Fibroblast of lung (primary cell): ENCODE measurements around the gene EEFSEC. TPM values are rescaled to one million over a fixed set of nuclear protein-coding genes. Genes with fewer than 3 reads are reported as not detected.

ENCODE experiments used
- DNase-seq, 2 donors: peaks; one replicate each; pipeline versions ENCODE4 v3.0.0 to v3.0.0-alpha.2; 2010; ENCODE audit warnings: low read depth in 2 of 2
- H2AFZ ChIP-seq: 2 replicates; pipeline ENCODE4 v1.5.1; 2012; ENCODE audit warnings: low read length, control low read depth, inconsistent platforms
- H3K27ac ChIP-seq: 2 replicates; pipeline ENCODE4 v1.5.1; 2011; ENCODE audit warnings: low read length, control low read depth; ENCODE audit not compliant: insufficient read depth
- H3K27me3 ChIP-seq: 2 replicates; pipeline ENCODE4 v1.5.1; 2011; ENCODE audit warnings: mild to moderate bottlenecking, low read length; ENCODE audit not compliant: control insufficient read depth, insufficient read depth
- H3K36me3 ChIP-seq: 2 replicates; pipeline ENCODE4 v1.5.1; 2011; ENCODE audit warnings: low read length; ENCODE audit not compliant: control insufficient read depth, insufficient read depth
- H3K4me1 ChIP-seq: 2 replicates; pipeline ENCODE4 v1.5.1; 2011; ENCODE audit warnings: low read length; ENCODE audit not compliant: control insufficient read depth, insufficient read depth; ENCODE audit errors: extremely low read depth
- H3K4me2 ChIP-seq: 2 replicates; pipeline ENCODE4 v1.5.1; 2011; ENCODE audit warnings: low read length, control low read depth; ENCODE audit not compliant: insufficient read depth; ENCODE audit errors: extremely low read depth
- H3K4me3 ChIP-seq, 4 experiments: fragments of 200-600 bp in 1 of 4; sonication (generic) in 1 of 4; replicated peaks in 1 of 4; 2 replicates each; pipeline ENCODE4 v1.5.1; 2011 to 2016; ENCODE audit warnings: low read length in 4 of 4, low read depth in 3 of 4, mild to moderate bottlenecking in 3 of 4, control low read depth in 2 of 4, inconsistent platforms in 1 of 4, mixed read lengths in 1 of 4; ENCODE audit not compliant: insufficient read depth in 1 of 4; ENCODE audit errors: control extremely low read depth in 1 of 4
- H3K79me2 ChIP-seq: 2 replicates; pipeline ENCODE4 v1.5.1; 2012; ENCODE audit warnings: mild to moderate bottlenecking, low read length, inconsistent platforms; ENCODE audit not compliant: control insufficient read depth, insufficient read depth
- H3K9ac ChIP-seq: 2 replicates; pipeline ENCODE4 v1.5.1; 2011; ENCODE audit warnings: mild to moderate bottlenecking, low read length, control low read depth; ENCODE audit not compliant: insufficient read depth
- H3K9me3 ChIP-seq: 2 replicates; pipeline ENCODE4 v1.5.1; 2012; ENCODE audit warnings: low read depth, low read length; ENCODE audit not compliant: control insufficient read depth, insufficient read depth
- H4K20me1 ChIP-seq: 2 replicates; pipeline ENCODE4 v1.5.1; 2011; ENCODE audit warnings: low read length; ENCODE audit not compliant: control insufficient read depth, insufficient read depth; ENCODE audit errors: extremely low read depth
- EZH2 ChIP-seq: IDR thresholded peaks from 2 replicates; pipeline ENCODE4 v1.5.1; 2012; ENCODE audit warnings: low read length, control low read depth, mild to moderate bottlenecking; ENCODE audit errors: missing control alignments
- polyA plus RNA-seq, 2 donors: library from polyadenylated mRNA; depleted of rRNA in 1 of 2; stranded (reverse) in 1 of 2; unstranded in 1 of 2; fragments of >200 nt; gene quantifications; 2 replicates each; pipeline ENCODE4 v1.2.1, GENCODE V29; 2011 to 2012; ENCODE audit warnings: missing spikeins in 1 of 2
- total RNA-seq: library from RNA; depleted of rRNA; stranded (reverse); fragments of >200 nt; gene quantifications from 2 replicates; pipeline ENCODE4 v1.2.1, GENCODE V29; 2014
- TF ChIP-seq, protein P1 (sequence below), 2 donors: IDR thresholded peaks in 1 of 2; conservative IDR thresholded peaks in 1 of 2; 1 replicate in 1 of 2; 2 replicates in 1 of 2; pipeline ENCODE4 v1.5.1; 2011 to 2012; ENCODE audit warnings: low read length in 2 of 2, control low read depth in 1 of 2, inconsistent platforms in 1 of 2, low read depth in 1 of 2, mild to moderate bottlenecking in 1 of 2

The EEFSEC gene
- total and polyA plus RNA-seq, 2 donors (not counting 1 experiment from before 2014, with no cell fraction given): 2.6 to 5.0 TPM

DNA sequence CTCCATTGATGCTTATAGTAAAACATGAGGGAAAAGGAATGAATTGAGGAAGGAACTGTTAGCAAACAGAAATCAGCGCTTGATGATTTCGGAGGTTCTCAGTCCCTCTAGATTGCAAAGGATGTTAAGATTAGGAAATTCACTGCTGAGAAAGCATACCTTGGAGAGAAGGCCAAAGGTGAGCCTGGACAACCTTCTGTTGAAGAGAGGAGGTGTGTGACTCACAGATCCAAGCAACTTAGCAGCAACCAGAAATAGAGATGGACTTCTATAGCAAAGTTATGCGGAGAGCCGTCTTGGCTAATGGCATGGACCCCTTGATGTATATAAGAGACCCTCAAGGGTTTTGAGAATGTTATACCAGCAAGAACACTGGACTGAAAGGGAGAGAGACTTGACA lies 114.3 kb downstream of the EEFSEC start:
- no peak for TF ChIP-seq EZH2
- TF ChIP-seq, protein P1, sequence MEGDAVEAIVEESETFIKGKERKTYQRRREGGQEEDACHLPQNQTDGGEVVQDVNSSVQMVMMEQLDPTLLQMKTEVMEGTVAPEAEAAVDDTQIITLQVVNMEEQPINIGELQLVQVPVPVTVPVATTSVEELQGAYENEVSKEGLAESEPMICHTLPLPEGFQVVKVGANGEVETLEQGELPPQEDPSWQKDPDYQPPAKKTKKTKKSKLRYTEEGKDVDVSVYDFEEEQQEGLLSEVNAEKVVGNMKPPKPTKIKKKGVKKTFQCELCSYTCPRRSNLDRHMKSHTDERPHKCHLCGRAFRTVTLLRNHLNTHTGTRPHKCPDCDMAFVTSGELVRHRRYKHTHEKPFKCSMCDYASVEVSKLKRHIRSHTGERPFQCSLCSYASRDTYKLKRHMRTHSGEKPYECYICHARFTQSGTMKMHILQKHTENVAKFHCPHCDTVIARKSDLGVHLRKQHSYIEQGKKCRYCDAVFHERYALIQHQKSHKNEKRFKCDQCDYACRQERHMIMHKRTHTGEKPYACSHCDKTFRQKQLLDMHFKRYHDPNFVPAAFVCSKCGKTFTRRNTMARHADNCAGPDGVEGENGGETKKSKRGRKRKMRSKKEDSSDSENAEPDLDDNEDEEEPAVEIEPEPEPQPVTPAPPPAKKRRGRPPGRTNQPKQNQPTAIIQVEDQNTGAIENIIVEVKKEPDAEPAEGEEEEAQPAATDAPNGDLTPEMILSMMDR (conservative IDR thresholded peaks at IDR 0.05 in 1 of 2, IDR thresholded peaks at IDR 0.05 in 1 of 2; ENCODE audit: low read depth in 1 of 2, low read length in 2 of 2): no peak
- no peaks in the 10 kb centered on the region for H3K4me1 ChIP-seq
- H3K79me2 ChIP-seq: no peaks in the 10 kb centered on the region
- H3K27ac ChIP-seq: no peak overlapping the region
- no peaks in the 10 kb centered on the region for H4K20me1 ChIP-seq
- H3K9me3 ChIP-seq: no peaks in the 10 kb centered on the region
- H3K27me3 ChIP-seq: no peaks in the 10 kb centered on the region
- H3K36me3 ChIP-seq: no peaks in the 10 kb centered on the region
- H3K9ac ChIP-seq: no peak overlapping the region
- H2AFZ ChIP-seq: no peak overlapping the region
- no peak for DNase-seq
- no peak overlapping the region for H3K4me3 ChIP-seq
- H3K4me2 ChIP-seq: no peak overlapping the region

DNA sequence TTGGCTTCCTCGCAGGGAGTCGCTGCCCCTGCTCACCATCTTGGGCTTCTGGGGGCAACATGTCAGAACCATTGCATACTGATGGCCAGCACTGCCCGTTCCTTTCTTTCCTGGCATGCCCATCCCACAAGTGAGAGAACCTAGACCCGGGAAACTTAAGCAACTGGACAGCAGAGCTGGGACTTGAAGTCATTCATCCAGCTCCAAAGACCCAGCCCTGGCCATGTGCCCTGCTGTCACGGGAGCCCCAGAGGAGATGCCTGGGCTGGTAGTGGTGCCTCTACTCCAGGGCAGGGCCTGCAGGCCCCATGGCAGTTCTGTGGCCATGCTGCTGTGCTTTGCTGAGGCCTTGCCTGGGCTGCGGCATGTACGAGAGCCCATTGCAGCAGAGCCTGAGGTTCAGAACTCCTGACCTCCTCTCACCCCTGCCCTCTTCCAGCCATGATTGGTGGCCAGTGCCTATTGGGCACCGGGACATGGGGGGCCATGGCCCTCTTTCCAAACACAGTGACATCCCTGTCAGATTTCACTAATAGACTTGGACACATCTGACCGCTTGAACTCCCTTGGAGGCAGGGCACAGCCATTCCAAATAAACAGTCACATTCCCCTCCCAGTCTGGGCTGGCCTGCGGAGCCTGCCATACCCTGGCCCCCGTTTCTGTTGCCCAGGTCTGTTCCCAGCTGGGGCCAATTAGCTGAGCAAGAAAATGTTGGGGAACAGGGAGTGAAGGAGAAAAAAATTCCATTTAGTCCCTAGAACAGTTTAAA lies 115.9 kb downstream of the EEFSEC start:
- no peak for DNase-seq
- TF ChIP-seq, protein P1 (conservative IDR thresholded peaks at IDR 0.05 in 1 of 2, IDR thresholded peaks at IDR 0.05 in 1 of 2; ENCODE audit: low read depth in 1 of 2, low read length in 2 of 2): no peak
- no peak for TF ChIP-seq EZH2
- Histone ChIP-seq H3K79me2 (no peaks in the 10 kb centered on the region), H3K9ac (no peak overlapping the region), H3K27ac (no peak overlapping the region), H3K36me3 (no peaks in the 10 kb centered on the region), H3K4me3 (no peak overlapping the region), H3K27me3 (no peaks in the 10 kb centered on the region), H3K4me2 (no peak overlapping the region), H4K20me1 (no peaks in the 10 kb centered on the region), H2AFZ (no peak overlapping the region), H3K9me3 (no peaks in the 10 kb centered on the region), H3K4me1 (no peaks in the 10 kb centered on the region)

DNA sequence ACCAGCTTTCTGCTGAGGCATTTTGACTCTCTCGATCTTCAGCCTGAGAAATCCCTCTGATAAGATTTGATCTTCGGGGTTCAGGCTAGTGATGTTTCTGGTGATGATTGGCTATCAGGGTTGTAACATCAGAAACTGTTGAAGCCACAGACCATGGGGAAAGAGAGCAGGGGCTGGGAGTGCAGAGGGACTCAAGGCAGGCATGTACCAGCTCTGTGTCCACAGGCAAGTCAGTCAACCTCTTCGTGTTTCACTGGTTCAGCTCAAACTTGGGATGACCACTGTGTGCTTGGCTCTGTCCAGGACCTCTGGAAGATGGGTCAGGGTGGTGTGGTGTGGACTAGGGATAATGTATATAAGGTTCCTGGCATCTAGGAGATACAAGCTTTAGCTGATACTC lies 116.5 kb downstream of the EEFSEC start:
- H3K27me3 ChIP-seq: no peaks in the 10 kb centered on the region
- no peaks in the 10 kb centered on the region for H3K36me3 ChIP-seq
- TF ChIP-seq, protein P1 (conservative IDR thresholded peaks at IDR 0.05 in 1 of 2, IDR thresholded peaks at IDR 0.05 in 1 of 2; ENCODE audit: low read depth in 1 of 2, low read length in 2 of 2): no peak
- no peak for TF ChIP-seq EZH2
- H3K9me3 ChIP-seq: no peaks in the 10 kb centered on the region
- no peaks in the 10 kb centered on the region for H3K79me2 ChIP-seq
- no peak overlapping the region for H3K4me2 ChIP-seq
- no peak overlapping the region for H2AFZ ChIP-seq
- H3K4me1 ChIP-seq: peaks cover 2% of the 10 kb centered on the region
- H3K9ac ChIP-seq: no peak overlapping the region
- no peaks in the 10 kb centered on the region for H4K20me1 ChIP-seq
- no peak overlapping the region for H3K4me3 ChIP-seq
- DNase-seq: no peak
- no peak overlapping the region for H3K27ac ChIP-seq
